ENCODE data around the gene SFXN5. TPM values are rescaled to one million over a fixed set of nuclear protein-coding genes. Genes with fewer than 3 reads are reported as not detected.

The SFXN5 gene
- total and polyA plus RNA-seq, 2 of the 4 experiments (the other 2 are of a cell fraction): 8.6 to 17.0 TPM

DNA sequence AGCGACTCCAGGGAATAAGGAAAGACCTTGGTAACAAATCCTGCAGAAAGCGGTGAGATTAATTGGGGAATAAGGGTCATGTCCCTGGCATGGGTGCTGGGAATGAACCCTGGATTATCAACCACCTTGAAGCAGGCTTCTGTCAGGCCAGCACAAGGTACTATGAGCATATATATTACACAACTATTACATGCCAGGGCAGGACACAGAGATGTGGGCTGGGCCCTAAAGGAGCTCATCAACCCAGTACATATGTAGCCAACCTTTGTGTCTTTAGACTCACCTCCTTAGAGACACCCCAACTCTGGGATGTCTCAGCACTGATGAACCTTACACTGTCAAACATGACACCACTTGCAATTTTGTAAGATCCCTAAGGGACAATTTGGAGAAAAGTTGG lies 3.4 kb downstream of the SFXN5 start:
- H3K9ac ChIP-seq (ENCODE audit: low read depth, low read length): no peak overlapping the region
- no peak for TF ChIP-seq NFE2L2 (IDR thresholded peaks at IDR 0.05; ENCODE audit: low read depth, low read length)
- H3K4me1 ChIP-seq (ENCODE audit: control insufficient read depth, insufficient read depth, low read length): peaks cover 23% of the 10 kb centered on the region
- no peak overlapping the region for H2BK15ac ChIP-seq (ENCODE audit: low read depth, low read length)
- no peak overlapping the region for H3K4me2 ChIP-seq (ENCODE audit: low read depth, low read length)
- no peak overlapping the region for H3K4ac ChIP-seq (ENCODE audit: low read depth, low read length)
- H2BK120ac ChIP-seq (ENCODE audit: low read depth, low read length): no peak overlapping the region
- no peak overlapping the region for H2AFZ ChIP-seq (replicated peaks; ENCODE audit: low read length, poor library complexity)
- peaks cover 18% of the 10 kb centered on the region for H3K9me1 ChIP-seq (ENCODE audit: insufficient read depth, low read length)
- H2BK5ac ChIP-seq (ENCODE audit: low read depth, low read length, poor library complexity, severe bottlenecking): no peak overlapping the region
- CTCF ChIA-PET: no interaction called here
- no peak overlapping the region for H3K14ac ChIP-seq (replicated peaks; ENCODE audit: low read depth, low read length)
- H3K27ac ChIP-seq (ENCODE audit: insufficient read depth, low read length): no peak overlapping the region
- H3K23ac ChIP-seq (ENCODE audit: low read depth, low read length): no peak overlapping the region
- no peak overlapping the region for H2AK9ac ChIP-seq (replicated peaks; ENCODE audit: low read depth, low read length, poor library complexity)
- in situ Hi-C loops (cut with MboI; ENCODE audit: low sequenced_read_pairs): no loop called here
- H3K56ac ChIP-seq (ENCODE audit: extremely low read depth, insufficient read depth, low read length): no peak overlapping the region
- POLR2A ChIA-PET (ENCODE audit: unreplicated experiment): no interaction called here
- no peak overlapping the region for H4K91ac ChIP-seq (ENCODE audit: insufficient read depth, low read depth, low read length)
- H4K20me1 ChIP-seq (ENCODE audit: insufficient read depth, low read length): no peaks in the 10 kb centered on the region; the same call in 1 of the 2 replicates
- BruUV-seq (replicated peaks): no TSS peak
- H3K36me3 ChIP-seq (ENCODE audit: control insufficient read depth, insufficient read depth, low read length): no peaks in the 10 kb centered on the region
- H4K8ac ChIP-seq (ENCODE audit: low read depth in 2 of 2, low read length in 2 of 2): no peak overlapping the region
- dilution Hi-C loops (cut with HindIII; ENCODE audit: low sequenced_read_pairs, unreplicated experiment): no loop called here
- ATAC-seq (ENCODE audit: low read depth) (no peak), DNase-seq (no peak)
- H3K27me3 ChIP-seq (ENCODE audit: control insufficient read depth, insufficient read depth, low read length): no peaks in the 10 kb centered on the region
- H3K18ac ChIP-seq (ENCODE audit: low read depth, low read length): no peak overlapping the region
- H4K5ac ChIP-seq (ENCODE audit: low read depth, low read length): no peak overlapping the region
- no peak overlapping the region for H2BK20ac ChIP-seq (ENCODE audit: low read depth, low read length)
- no peak overlapping the region for H3K4me3 ChIP-seq (ENCODE audit: insufficient read depth, low read depth, low read length)
- H3K79me1 ChIP-seq (ENCODE audit: low read depth in 1 of 2, low read length in 2 of 2): peaks cover 39 to 63% of the 10 kb centered on the region in 2 experiments
- no peaks in the 10 kb centered on the region for H3K9me3 ChIP-seq (ENCODE audit: control insufficient read depth, insufficient read depth, low read length)
- intact Hi-C loops (cut with micrococcal nuclease): no loop called here
- 100% methylated on average over 1 of the region's 2 CpGs; no CpG with 5 or more reads in 1 of the 2 experiments for WGBS, 2 experiments (ENCODE audit: extremely low coverage in 2 of 2, insufficient read length in 1 of 2)
- no peak overlapping the region for H2AK5ac ChIP-seq (ENCODE audit: low read depth, low read length)

Data from IMR-90 (cell line).